ENCODE data around the gene TRIM8.

DNA sequence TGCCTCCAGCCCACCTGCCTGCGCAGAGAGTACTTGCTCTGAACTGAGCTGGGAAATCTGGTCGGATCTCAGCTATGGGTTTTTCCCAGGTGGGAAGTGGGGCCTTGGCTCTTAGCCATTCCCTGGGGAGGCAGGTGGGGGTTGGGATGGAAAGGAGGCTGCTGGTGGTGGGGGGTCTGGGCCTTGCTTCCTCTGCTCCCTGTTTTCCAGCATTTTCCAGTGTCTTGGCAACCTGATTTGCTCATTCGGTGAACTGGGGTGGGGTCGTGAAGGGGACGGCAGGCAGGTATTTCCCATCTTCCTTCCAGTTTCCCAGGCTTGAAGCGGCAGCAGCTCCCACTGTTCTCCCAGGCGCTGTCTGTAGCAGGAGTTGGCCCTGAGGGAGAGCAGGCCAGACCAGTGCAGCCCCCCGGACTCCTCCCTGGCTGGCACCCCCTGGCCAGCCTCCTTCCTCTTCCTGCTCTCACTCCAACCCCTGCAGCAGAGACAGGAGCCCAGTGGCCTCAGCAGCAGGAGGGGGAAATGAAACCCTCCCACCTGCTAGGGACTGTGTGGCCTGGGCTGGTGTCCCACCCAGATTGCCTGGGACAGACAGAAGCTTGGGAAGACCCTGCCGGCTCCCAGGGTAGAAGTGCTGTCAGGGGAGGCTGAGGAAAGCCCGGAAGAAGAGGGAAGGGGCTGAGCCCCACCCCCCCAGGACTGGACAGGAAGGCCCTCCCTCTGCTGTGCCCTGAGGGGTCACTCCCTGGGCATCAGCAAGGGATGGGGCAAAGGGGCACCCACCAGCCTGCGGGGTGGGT, 6.6 kb downstream of the TRIM8 start:
- TF ChIP-seq, protein P1, sequence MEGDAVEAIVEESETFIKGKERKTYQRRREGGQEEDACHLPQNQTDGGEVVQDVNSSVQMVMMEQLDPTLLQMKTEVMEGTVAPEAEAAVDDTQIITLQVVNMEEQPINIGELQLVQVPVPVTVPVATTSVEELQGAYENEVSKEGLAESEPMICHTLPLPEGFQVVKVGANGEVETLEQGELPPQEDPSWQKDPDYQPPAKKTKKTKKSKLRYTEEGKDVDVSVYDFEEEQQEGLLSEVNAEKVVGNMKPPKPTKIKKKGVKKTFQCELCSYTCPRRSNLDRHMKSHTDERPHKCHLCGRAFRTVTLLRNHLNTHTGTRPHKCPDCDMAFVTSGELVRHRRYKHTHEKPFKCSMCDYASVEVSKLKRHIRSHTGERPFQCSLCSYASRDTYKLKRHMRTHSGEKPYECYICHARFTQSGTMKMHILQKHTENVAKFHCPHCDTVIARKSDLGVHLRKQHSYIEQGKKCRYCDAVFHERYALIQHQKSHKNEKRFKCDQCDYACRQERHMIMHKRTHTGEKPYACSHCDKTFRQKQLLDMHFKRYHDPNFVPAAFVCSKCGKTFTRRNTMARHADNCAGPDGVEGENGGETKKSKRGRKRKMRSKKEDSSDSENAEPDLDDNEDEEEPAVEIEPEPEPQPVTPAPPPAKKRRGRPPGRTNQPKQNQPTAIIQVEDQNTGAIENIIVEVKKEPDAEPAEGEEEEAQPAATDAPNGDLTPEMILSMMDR (IDR thresholded peaks at IDR 0.05) = no peak
- TF ChIP-seq POLR2A (IDR thresholded peaks at IDR 0.05) = no peak

Measured in lower leg skin (tissue), 3 donors.